CD8-positive, alpha-beta memory T cell (primary cell): ENCODE results near the gene CFD. TPM values are rescaled to one million over a fixed set of nuclear protein-coding genes. Genes with fewer than 3 reads are reported as not detected.
A peak's percentile ranks its signal among the peaks of the same experiment; 100 is the strongest.
"Not testable (repeated sequence)": the region's sequence is repeated elsewhere in the genome, so short reads cannot be mapped to it uniquely, and the experiment has no call there.

Experiments
- CTCF ChIA-PET: fragments of 350-600 bp; sonication (Branson Sonifier 250); formaldehyde crosslinking; loops from one replicate; lab custom pipeline; 2021; ENCODE audit warnings: antibody characterized with exemption; lab: Charles Lee
- POLR2A ChIA-PET: fragments of 350-600 bp; sonication (Branson Sonifier 250); formaldehyde crosslinking; loops from one replicate; lab custom pipeline; 2021; ENCODE audit warnings: antibody characterized with exemption; lab: Charles Lee
- DNase-seq, 5 donors: peaks; one replicate each; pipeline versions ENCODE4 v3.0.0 to v3.0.0-alpha.2; 2020 to 2022; ENCODE audit warnings: mixed read lengths in 1 of 5
- H3K27ac ChIP-seq: one replicate; pipeline ENCODE4 v1.7.0; 2013; ENCODE audit warnings: low read depth, mild to moderate bottlenecking, low read length, moderate library complexity
- H3K27me3 ChIP-seq: 2 replicates; pipeline ENCODE4 v1.7.0; 2013; ENCODE audit warnings: low read length, mild to moderate bottlenecking; ENCODE audit not compliant: insufficient read depth, poor library complexity, severe bottlenecking
- H3K36me3 ChIP-seq: 2 replicates; pipeline ENCODE4 v1.7.0; 2013; ENCODE audit warnings: mild to moderate bottlenecking, low read length, moderate library complexity; ENCODE audit not compliant: insufficient read depth
- H3K4me1 ChIP-seq: 2 replicates; pipeline ENCODE4 v1.7.0; 2013; ENCODE audit warnings: mild to moderate bottlenecking, low read length, moderate library complexity; ENCODE audit not compliant: insufficient read depth
- H3K4me3 ChIP-seq: 2 replicates; pipeline ENCODE4 v1.7.0; 2013; ENCODE audit warnings: mild to moderate bottlenecking, low read length
- H3K9me3 ChIP-seq: 2 replicates; pipeline ENCODE4 v1.7.0; 2013; ENCODE audit warnings: mild to moderate bottlenecking, low read length
- H3K27ac Mint-ChIP-seq, 8 donors: one replicate each; pipeline ENCODE4 v1.8.0; 2020 to 2021; ENCODE audit warnings: mixed read lengths in 8 of 8, mild to moderate bottlenecking in 6 of 8, inconsistent platforms in 3 of 8, moderate library complexity in 3 of 8
- H3K27me3 Mint-ChIP-seq, 2 donors: one replicate each; pipeline ENCODE4 v1.8.0; 2020 to 2021; ENCODE audit warnings: mixed read lengths in 2 of 2, mild to moderate bottlenecking in 1 of 2, moderate library complexity in 1 of 2
- H3K36me3 Mint-ChIP-seq, 3 donors: one replicate each; pipeline ENCODE4 v1.8.0; 2020 to 2021; ENCODE audit warnings: mixed read lengths in 3 of 3, inconsistent platforms in 1 of 3, mild to moderate bottlenecking in 1 of 3
- H3K4me1 Mint-ChIP-seq, 3 donors: one replicate each; pipeline ENCODE4 v1.8.0; 2020 to 2021; ENCODE audit warnings: mixed read lengths in 3 of 3, inconsistent platforms in 1 of 3, mild to moderate bottlenecking in 1 of 3
- H3K4me3 Mint-ChIP-seq, 7 donors: one replicate each; pipeline ENCODE4 v1.8.0; 2020 to 2021; ENCODE audit warnings: mixed read lengths in 7 of 7, mild to moderate bottlenecking in 6 of 7, moderate library complexity in 4 of 7, inconsistent platforms in 2 of 7
- H3K9me3 Mint-ChIP-seq, 5 donors: one replicate each; pipeline ENCODE4 v1.8.0; 2020 to 2022; ENCODE audit warnings: mixed read lengths in 5 of 5, mild to moderate bottlenecking in 3 of 5, moderate library complexity in 2 of 5, inconsistent platforms in 1 of 5
- polyA plus RNA-seq: library from polyadenylated mRNA; unstranded; fragments of 300-500 nt; fragmentation: Illumina TruSeq; gene quantifications from one replicate; pipeline ENCODE4 v1.2.3, GENCODE V29; 2021
- total RNA-seq, 2 experiments: library from RNA; stranded (reverse); gene quantifications; one replicate each; pipeline ENCODE4 v1.2.3, GENCODE V29; 2021

CFD gene
- total and polyA plus RNA-seq, 3 experiments from 2014 or later, result 0.89 to 6.9 (median 1.5) TPM

GRCh38 chr19:873084-873483, 13.6 kb downstream of the CFD start:
- POLR2A ChIA-PET, result interaction anchor here (0.6 to 1.8 kb wide), 5 partner anchors 9 to 155 kb away, joined by 3 to 9 read pairs (median 5); partner anchors contain the start of genes MED16 and RNU6-9
- no peak overlapping the region for H3K27ac ChIP-seq
- peaks cover 13% of the 10 kb centered on the region for H3K4me1 ChIP-seq
- no peaks in the 10 kb centered on the region for H3K9me3 ChIP-seq
- Mint-ChIP-seq H3K27me3 (peaks cover 0 to 5% of the 10 kb centered on the region in 2 donors), H3K9me3 (no peaks in the 10 kb centered on the region), H3K27ac (peak overlapping the region in 3 of 8 donors; percentile 73 to 98 (median 87)), H3K36me3 (peaks cover 0 to 39% (median 2%) of the 10 kb centered on the region in 3 donors), H3K4me3 (peak overlapping the region; percentile 41 to 88 (median 66)), H3K4me1 (peaks cover 10 to 14% (median 12%) of the 10 kb centered on the region in 3 donors)
- H3K4me3 ChIP-seq, result no peak overlapping the region
- DNase-seq, result peak; percentile 64 to 88 (median 80)
- CTCF ChIA-PET, result interaction anchor here (1.4 to 1.5 kb wide), 2 partner anchors 9 to 111 kb away, joined by 4 to 7 read pairs; partner anchors contain the start of gene WDR18
- H3K36me3 ChIP-seq, result peaks cover 8% of the 10 kb centered on the region
- no peaks in the 10 kb centered on the region for H3K27me3 ChIP-seq

- DNase-seq, result no peak
- no peak overlapping the region for H3K27ac ChIP-seq
- H3K4me1 ChIP-seq, result peaks cover 13% of the 10 kb centered on the region
- H3K4me1 Mint-ChIP-seq, result peaks cover 10 to 14% (median 12%) of the 10 kb centered on the region in 3 donors
- ChIA-PET POLR2A (no interaction called here), CTCF (interaction anchor here (1.4 kb wide), 1 partner anchor 110 kb away, joined by 4 read pairs; the partner anchor contains the start of gene WDR18)
- no peak overlapping the region for H3K27ac Mint-ChIP-seq
- H3K36me3 ChIP-seq, result peaks cover 8% of the 10 kb centered on the region
- H3K36me3 Mint-ChIP-seq, result peaks cover 0 to 36% (median 2%) of the 10 kb centered on the region in 3 donors
- H3K9me3 ChIP-seq, result no peaks in the 10 kb centered on the region
- H3K4me3 Mint-ChIP-seq, result no peak overlapping the region
- H3K4me3 ChIP-seq, result no peak overlapping the region
- no peaks in the 10 kb centered on the region for H3K9me3 Mint-ChIP-seq
- peaks cover 0 to 5% of the 10 kb centered on the region in 2 donors for H3K27me3 Mint-ChIP-seq
- no peaks in the 10 kb centered on the region for H3K27me3 ChIP-seq
These were observed 14.1 kb downstream of the CFD start for GRCh38 chr19:873561-874041.

- peaks cover 0 to 28% (median under 1%) of the 10 kb centered on the region in 3 donors for H3K36me3 Mint-ChIP-seq
- no peaks in the 10 kb centered on the region for H3K27me3 ChIP-seq
- H3K36me3 ChIP-seq, result peaks cover 6% of the 10 kb centered on the region
- no peak overlapping the region for H3K4me3 ChIP-seq
- ChIA-PET CTCF (interaction anchor here (1.2 to 2.1 kb wide), 3 partner anchors 10 to 33 kb away, joined by 3 to 12 read pairs (median 8); no protein-coding TSS in a partner anchor), POLR2A (interaction anchor here (0.8 to 1.0 kb wide), 2 partner anchors 12 to 18 kb away, joined by 3 read pairs; partner anchors contain the start of genes MED16 and RNU6-9)
- H3K4me1 Mint-ChIP-seq, result peaks cover 6 to 18% (median 12%) of the 10 kb centered on the region in 3 donors
- peaks cover 0 to 3% of the 10 kb centered on the region in 2 donors for H3K27me3 Mint-ChIP-seq
- H3K9me3 ChIP-seq, result no peaks in the 10 kb centered on the region
- H3K9me3 Mint-ChIP-seq, result no peaks in the 10 kb centered on the region
- H3K4me3 Mint-ChIP-seq, result no peak overlapping the region
- H3K27ac ChIP-seq, result no peak overlapping the region
- peaks cover 13% of the 10 kb centered on the region for H3K4me1 ChIP-seq
- no peak for DNase-seq
- no peak overlapping the region for H3K27ac Mint-ChIP-seq
These were observed 15.9 kb downstream of the CFD start for GRCh38 chr19:875265-875879.

GRCh38 chr19:876089-876488, 16.6 kb downstream of the CFD start:
- peaks cover 0 to 3% of the 10 kb centered on the region in 2 donors for H3K27me3 Mint-ChIP-seq
- no peak overlapping the region for H3K4me3 Mint-ChIP-seq
- H3K27ac Mint-ChIP-seq, result peak overlapping the region in 1 of 8 donors; percentile 52
- Histone ChIP-seq H3K27ac (no peak overlapping the region), H3K9me3 (no peaks in the 10 kb centered on the region), H3K4me3 (no peak overlapping the region), H3K27me3 (no peaks in the 10 kb centered on the region), H3K36me3 (no peaks in the 10 kb centered on the region), H3K4me1 (peaks cover 13% of the 10 kb centered on the region)
- H3K4me1 Mint-ChIP-seq, result peaks cover 5 to 18% (median 10%) of the 10 kb centered on the region in 3 donors
- H3K36me3 Mint-ChIP-seq, result peaks cover 0 to 30% (median 0%) of the 10 kb centered on the region in 3 donors
- H3K9me3 Mint-ChIP-seq, result no peaks in the 10 kb centered on the region
- ChIA-PET POLR2A (interaction anchor here (1.0 kb wide), 1 partner anchor 17 kb away, joined by 3 read pairs; the partner anchor contains the start of genes MED16 and RNU6-9), CTCF (interaction anchor here (2.1 kb wide), 2 partner anchors 12 to 33 kb away, joined by 8 to 12 read pairs; no protein-coding TSS in a partner anchor)
- DNase-seq, result no peak

- H3K36me3 ChIP-seq, result no peaks in the 10 kb centered on the region
- no peaks in the 10 kb centered on the region for H3K27me3 ChIP-seq
- Mint-ChIP-seq H3K4me3 (no peak overlapping the region), H3K9me3 (no peaks in the 10 kb centered on the region), H3K27me3 (peaks cover 0 to 3% of the 10 kb centered on the region in 2 donors), H3K27ac (no peak overlapping the region), H3K36me3 (peaks cover 0 to 35% (median 0%) of the 10 kb centered on the region in 3 donors), H3K4me1 (peaks cover 5 to 14% (median 8%) of the 10 kb centered on the region in 3 donors)
- no peak overlapping the region for H3K27ac ChIP-seq
- H3K4me1 ChIP-seq, result peaks cover 12% of the 10 kb centered on the region
- no peaks in the 10 kb centered on the region for H3K9me3 ChIP-seq
- no peak overlapping the region for H3K4me3 ChIP-seq
- no peak for DNase-seq
- ChIA-PET POLR2A (no interaction called here), CTCF (no interaction called here)
These were observed 17.4 kb downstream of the CFD start for GRCh38 chr19:876780-877314.

GRCh38 chr19:877992-878660, 18.7 kb downstream of the CFD start:
- CTCF ChIA-PET, result interaction anchor here (0.6 to 2.0 kb wide), 3 partner anchors 14 to 107 kb away, joined by 3 to 6 read pairs (median 4); partner anchors contain the start of genes MED16 and RNU6-9
- DNase-seq, H3K9me3 ChIP-seq, H3K27me3 Mint-ChIP-seq, H3K27me3 ChIP-seq, H3K4me1 ChIP-seq, H3K36me3 ChIP-seq, H3K4me3 ChIP-seq, H3K27ac ChIP-seq, H3K9me3 Mint-ChIP-seq, H3K4me1 Mint-ChIP-seq, H3K4me3 Mint-ChIP-seq: not testable (repeated sequence)
- POLR2A ChIA-PET, result interaction anchor here (1.5 kb wide), 1 partner anchor 10 kb away, joined by 3 read pairs; no protein-coding TSS in a partner anchor
- H3K27ac Mint-ChIP-seq, result peak overlapping the region in 1 of 8 donors; percentile 68
- peaks cover 0 to 39% (median 0%) of the 10 kb centered on the region in 3 donors for H3K36me3 Mint-ChIP-seq

GRCh38 chr19:878751-879561, 19.5 kb downstream of the CFD start:
- not testable (repeated sequence) for DNase-seq

More at GRCh38 chr19:878751-879561, 19.5 kb downstream of the CFD start:
- Mint-ChIP-seq H3K36me3 (peaks cover 0 to 46% (median 0%) of the 10 kb centered on the region in 3 donors), H3K27ac (peak overlapping the region in 1 of 8 donors; percentile 42)
- not testable (repeated sequence) for H3K27ac ChIP-seq, H3K36me3 ChIP-seq, H3K4me3 ChIP-seq, H3K4me1 ChIP-seq, H3K9me3 ChIP-seq, H3K4me3 Mint-ChIP-seq, H3K4me1 Mint-ChIP-seq, H3K27me3 Mint-ChIP-seq, H3K27me3 ChIP-seq, H3K9me3 Mint-ChIP-seq
- ChIA-PET POLR2A (interaction anchor here (0.6 to 1.5 kb wide), 3 partner anchors 9 to 338 kb away, joined by 3 to 6 read pairs (median 3); no protein-coding TSS in a partner anchor), CTCF (interaction anchor here (0.7 to 2.0 kb wide), 5 partner anchors 14 to 118 kb away, joined by 3 to 6 read pairs (median 4); partner anchors contain the start of genes MED16 and RNU6-9)
